GM11168 (cell line): ENCODE measurements around the gene BFSP2.

Source experiments
- in situ Hi-C: fragments of 300-500 bp; cut with MboI; formaldehyde crosslinking; loops from one replicate; pipeline ENCODE4 v1.12.0; 2022; ENCODE audit warnings: low sequenced_read_pairs; ENCODE audit not compliant: unreplicated experiment

The BFSP2 gene

DNA sequence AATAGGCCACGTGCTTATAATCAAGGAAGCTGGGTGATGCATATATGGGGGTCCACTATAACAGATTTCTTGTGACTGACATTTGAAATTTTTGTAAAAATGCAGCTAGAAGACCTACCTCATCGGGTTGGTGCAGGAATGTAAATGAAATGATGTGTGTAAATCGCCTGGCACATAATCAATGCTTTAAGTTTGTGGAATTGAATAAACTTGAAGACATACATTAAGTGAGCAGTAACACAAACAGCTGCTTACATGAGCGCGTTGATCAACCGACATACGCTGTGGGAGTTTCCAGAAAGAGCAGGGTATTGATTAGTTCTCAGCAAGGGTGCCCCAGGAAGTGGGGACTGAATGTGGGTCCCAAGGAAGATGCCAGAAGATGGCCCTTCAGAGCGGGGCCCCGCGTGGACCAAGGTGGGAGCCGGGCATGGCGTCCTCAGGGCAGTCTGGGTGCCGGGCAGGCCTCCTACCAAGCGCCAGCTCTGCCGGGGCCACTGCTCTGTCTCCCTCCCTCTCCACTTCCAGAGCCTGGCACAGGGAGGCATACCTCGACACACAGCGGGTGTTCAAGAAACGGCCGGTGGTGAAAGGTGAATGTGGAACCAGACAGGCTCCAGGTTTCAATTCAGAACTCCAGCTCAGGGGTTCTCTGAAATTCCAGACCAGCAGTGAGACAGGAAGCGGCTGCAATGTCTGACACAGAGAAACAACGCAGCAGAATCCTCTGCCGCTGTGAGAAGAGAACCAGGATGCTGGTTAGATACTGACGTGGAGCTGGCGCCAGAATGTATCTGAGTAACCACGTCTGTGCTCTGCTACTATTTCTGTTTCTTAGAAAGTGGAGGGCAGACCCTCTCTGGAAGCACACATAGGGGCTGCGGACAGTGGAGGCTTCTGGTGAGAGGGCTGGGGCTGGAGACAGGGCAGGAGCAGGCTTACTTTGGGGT is 12.6 kb downstream of the BFSP2 start:
- in situ Hi-C loops: no loop called here

DNA sequence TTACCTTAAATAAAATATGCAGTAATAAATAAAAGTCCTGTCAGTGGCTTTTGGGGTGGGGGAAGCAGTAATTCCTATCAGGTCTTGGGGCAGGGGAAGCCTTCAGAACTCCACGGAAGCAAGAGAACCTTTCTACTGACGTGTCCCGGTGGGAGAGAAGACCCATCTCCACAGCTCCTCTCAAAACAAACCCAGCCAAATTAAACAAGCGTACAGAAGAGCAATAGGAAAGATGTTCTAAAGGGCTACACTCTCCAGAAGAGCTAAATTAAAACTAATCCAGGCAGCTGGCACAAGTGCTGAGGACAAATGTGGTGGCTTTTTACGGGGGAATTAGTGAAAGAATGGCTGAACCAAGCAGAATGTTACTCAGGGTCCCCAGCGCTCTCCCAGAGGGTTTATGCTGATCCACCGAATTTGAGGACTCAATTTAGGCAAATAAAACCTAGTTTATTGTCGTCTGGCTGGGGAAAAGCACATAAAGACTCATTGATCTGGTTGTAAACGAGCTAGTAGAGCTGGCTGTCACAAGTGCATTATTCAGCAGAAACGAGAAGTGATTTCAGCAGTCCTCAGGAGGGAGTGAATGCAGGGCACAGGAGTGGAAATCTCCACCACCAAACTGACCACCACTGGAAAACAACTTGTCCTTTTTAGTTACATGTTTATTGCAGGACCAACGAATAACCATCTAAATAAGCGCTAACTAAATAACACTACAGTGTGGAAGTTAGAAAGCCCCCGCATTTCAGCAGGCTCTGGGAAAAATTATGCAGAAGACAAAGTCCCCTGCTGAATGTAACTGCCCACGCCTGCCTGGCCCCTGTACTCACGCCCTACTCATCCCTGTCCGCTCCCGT is 13.5 kb downstream of the BFSP2 start:
- in situ Hi-C loops: no loop called here

DNA sequence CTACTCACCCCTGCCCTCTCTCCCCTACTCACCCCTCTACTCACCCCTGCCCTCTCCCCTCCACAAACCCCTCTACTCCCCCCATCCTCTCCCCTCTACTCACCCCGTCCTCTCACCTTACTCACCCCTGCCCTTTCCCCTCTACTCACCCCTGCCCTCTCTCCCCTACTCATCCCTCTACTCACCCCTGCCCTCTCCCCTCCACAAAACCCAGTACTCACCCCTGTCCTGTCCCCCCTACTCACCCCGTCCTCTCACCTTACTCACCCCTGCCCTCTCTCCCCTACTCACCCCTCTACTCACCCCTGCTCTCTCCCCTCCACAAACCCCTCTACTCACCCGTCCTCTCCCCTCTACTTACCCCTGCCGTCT is 14.2 kb downstream of the BFSP2 start:
- in situ Hi-C loops: no loop called here

DNA sequence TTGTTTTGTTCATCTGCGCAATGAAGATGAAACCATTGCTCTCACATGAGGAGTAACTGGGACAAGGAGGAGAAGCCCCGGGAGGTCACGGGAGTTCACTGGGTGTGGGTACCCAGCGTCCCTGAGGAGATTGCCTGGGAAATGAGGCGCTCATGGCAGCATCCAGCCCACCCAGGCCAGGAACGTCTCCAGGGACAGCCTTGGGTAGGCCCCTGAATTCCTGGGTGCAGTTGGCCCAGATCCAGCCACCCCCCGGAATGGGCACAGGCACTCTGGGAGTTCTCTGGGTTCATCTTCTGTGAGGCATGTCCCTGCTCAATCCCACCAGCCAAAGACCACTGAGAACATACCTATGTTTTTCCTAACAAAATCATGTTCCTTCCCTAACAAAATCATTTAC is 18.5 kb downstream of the BFSP2 start:
- in situ Hi-C loops: no loop called here

DNA sequence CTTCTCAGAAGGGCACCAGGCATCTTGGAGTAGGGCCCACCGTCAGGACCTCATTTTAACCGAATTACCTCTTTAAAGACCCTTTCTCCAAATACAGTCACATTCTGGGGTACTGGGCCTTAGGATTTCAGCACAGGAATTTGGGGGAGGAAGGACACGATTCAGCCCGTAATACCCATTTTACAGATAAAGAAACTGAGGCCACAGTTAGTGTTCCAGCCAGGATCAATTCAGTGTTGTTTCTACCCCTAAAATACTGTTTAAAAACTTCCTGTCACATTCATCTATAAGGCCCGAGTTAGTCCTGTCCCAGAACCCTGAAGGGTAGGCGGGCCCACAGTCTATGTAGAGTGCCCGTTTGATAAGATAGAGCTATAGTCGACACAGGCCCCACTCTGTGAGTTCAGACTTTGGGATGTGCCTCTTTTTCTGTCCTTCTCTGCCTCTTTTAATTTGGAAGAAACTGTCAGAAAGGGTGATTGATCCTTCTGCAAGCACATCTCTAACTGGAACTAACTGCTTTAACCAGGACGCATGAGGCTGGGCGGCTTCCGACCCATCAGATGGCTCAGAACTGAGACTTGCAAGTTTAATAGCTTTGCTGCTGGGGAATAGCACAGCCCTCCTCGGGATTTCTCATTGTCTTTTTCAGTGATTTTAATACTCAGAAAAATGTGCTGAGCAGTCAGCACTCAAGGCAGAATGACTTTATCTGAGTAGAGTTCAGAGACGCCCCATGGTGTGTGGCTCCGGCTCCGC is 19.5 kb downstream of the BFSP2 start:
- in situ Hi-C loops: no loop called here

DNA sequence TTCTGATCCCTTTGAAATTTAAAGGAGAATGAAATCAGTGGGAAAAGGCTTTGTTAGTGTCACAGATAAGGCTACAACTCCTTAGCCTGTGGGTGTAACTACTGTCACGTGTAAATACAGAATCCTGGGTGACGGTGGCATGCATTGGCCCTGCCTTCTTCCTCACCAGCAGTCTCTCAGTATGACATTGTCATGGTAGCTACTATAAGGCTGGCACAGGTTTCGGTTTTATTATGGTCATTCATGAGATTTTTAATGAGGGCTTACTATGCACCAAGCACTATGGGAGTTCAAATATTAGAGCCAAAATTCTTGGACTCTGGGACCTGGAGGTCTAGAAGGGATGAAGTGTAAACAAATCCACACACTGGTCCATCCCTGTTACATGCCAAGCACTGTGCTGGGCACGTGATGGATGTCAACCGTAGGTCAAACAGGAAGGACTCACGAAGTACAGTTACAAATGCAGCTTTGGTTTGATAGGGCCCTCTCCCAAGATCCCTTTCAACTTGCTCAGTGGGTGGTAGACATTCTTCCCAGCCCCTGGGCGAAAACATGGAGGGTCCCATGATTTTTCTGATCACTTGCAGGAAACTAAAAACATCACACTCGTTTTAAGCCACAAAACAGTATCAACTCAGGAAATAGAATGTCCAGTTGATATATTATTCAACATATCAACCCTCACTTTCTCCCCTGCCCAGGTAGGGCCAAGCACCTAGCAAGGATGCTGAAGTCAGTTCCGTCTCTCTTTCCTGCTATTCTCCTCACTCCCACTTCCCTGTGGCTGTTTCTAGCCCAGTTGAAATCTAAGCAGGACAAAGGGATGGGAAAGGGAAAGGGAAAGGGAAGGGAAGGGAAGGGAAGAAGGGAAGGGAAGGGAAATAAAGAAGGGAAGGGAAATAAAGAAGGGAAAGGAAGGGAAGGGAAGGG is 25.3 kb downstream of the BFSP2 start:
- in situ Hi-C loops: no loop called here

DNA sequence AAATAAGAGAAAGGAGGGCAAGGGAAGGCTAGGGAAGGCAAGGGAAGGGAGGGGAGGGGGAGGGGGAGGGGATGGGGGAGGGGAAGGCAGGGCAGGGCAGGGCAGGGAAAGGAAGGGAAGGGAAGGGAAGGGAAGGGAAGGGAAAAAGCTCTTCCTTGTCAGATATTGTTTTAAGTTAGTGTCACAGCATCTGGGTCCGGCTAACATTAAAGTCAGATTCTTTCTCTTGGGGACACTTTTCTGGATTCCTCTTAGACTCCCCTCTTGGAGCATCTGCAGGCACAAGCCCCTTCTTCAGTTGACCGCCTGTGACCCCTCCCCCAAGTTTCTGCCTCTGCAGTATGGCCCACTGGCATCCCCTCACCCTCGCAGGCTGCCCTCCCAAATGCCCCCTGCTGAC is 26.0 kb downstream of the BFSP2 start:
- in situ Hi-C loops: no loop called here

DNA sequence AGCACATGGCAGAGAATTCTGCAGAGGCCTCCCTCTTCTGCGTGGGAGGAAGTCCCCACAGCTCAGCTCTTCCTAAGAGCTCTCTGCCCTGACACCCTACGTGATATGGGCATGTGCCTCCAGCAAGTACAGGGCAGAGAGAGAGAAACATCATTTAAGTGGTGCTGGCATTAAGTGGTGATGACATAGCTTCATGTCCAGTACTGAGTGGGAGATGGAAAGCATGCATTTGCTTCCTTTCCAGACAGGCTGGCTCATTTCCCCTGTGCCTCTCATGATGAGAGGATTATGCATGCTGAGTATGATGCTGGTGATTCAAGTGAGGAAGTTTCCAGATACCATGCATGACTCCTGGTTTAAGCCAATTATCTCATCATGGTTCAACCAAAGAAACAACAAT is 26.9 kb downstream of the BFSP2 start:
- in situ Hi-C loops: no loop called here

DNA sequence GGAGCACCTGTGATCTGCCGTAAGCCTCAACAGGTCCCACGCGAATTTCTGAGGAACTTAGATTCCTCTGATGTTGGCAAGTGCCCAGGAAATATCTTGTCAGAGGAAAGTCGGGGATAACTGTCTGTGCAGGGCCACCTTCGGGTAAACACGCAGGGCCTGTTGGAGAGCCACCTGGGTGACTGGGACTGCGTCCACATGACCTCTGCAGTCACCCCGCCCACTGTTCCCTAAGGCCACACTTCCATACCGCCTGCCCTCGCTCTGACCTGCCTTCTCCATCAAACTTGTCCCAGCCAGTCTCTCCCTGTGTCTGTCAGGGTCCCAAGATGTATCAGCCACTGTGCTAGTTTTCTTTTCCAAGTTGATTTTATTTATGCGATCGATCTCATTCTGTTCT is 28.7 kb downstream of the BFSP2 start:
- in situ Hi-C loops: no loop called here

DNA sequence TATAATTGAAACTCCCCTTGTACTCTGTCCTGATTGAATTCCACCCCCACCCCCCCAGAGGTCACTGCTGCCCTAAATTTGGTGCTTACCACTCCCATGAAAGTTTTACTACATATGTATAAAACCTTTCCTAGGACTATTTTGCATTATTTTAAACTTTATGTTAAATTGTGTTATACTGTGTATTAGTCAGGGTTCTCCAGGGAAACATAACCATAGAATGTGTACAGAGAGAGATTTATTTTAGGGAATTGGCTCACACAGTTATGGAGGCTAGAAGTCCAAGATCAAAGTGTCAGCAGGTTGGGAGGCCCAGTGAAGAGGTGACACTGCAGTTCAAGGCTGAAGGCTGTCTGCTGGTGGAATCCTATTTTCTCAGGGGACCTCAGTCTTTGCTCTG is 29.2 kb downstream of the BFSP2 start:
- in situ Hi-C loops: no loop called here

DNA sequence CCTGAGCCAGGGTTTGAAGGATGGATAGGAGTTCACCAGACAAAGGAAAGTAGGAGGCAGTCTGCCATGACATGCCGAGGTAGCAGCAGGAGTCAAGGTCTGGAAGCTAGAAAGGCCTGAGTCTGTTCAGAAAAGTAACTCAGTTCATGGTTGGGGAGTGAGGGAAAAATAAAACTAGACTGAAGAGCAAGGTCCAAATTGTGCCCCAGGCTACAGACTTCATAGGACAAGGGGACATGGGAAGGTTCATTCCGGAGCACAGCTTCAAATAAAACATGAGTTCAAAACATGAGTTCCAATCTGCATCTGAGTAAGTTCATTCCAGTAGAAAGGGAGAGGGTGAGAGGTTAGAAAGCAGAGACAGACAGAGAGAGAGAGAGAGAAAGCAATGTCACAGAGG is 39.7 kb downstream of the BFSP2 start:
- in situ Hi-C loops: no loop called here

DNA sequence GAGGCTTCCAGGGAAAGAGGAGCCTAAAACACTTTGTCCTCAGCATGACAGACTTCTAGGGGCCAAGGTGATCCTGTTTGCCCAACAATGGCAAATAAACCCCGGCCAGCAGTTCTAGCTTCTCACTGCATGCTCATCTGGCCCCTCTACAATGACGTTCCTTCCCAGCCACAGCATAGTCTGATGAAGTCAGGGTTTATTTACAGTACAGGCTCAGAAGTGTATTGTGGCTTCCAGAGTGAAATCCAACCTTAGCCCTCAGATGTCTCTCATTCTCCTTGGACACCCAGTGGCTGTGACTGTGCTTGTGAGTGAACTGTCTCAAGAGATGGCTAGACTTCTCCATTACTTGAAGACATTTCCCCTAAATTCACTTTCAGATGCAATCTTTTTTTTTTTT is 40.8 kb downstream of the BFSP2 start:
- in situ Hi-C loops: no loop called here

DNA sequence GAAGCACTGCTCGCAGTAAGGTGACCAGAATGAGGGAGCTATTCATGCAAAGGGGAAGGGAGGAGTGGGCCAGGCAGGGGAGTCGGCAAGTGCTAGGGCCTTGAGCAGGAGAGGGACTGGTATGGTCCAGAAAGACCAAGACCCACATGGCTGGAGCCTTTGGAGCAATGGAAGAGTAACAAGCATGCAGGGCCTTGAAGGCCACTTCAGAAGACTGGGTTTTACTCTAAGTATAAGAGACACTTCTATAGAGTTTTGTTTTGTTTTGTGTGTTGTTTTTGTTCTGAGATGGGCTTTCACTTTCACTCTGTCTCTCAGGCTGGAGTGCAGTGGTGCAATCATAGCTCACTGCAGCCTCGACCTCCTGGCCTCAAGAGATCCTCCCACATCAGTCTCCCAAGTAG is 42.0 kb downstream of the BFSP2 start:
- in situ Hi-C loops: no loop called here

DNA sequence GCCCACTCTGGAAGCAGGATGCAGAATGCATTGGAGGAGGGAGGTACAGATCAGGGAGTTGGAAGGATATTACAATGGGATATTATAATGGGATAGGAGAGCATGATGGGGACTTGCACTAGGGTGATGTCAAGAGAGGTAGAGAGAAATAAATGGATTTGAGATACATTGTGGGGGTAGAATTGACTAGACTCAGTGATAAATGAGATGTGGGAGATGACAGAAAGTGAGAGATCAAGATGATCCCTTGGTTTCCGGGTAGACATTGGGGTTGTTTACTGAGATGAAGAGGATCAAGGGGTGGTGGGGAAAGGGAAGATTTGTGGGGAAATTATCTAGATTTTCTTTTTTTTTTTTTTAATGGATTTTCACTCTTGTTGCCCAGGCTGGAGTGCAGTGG is 42.7 kb downstream of the BFSP2 start:
- in situ Hi-C loops: no loop called here

DNA sequence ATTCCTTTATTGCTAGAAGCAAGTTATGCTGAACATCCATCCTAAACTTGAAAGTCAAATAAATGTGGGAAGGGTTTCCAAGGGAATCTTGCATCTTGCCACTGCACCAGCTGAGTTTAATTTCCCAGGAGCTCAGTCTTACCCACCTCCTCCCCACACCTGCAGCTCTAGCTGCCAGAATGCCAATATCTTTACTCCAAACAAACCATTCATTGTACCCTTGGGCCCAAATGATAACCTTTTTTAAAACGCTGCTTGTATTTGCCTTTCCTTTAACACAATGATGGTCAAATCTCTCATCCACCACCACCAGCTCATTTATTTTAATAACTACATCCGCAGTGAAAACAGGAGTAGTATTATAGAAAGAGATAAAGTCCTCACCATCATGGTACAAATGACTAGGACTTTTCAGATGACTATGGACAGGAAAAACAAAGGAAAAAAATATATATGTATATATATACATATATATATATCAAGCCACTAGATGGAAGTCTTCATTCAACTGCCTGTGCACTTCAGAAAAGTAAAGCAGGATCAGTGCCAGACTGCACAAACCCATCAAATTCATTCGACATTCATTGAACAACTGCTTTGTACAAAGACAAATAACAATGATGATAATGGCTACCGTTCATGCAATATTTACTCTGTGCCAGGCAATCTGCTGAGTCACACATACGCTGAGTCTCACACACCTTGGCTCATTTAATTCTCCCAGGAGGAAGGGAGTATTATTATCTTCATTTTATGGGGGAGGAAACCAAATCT is 44.0 kb downstream of the BFSP2 start:
- in situ Hi-C loops: no loop called here

DNA sequence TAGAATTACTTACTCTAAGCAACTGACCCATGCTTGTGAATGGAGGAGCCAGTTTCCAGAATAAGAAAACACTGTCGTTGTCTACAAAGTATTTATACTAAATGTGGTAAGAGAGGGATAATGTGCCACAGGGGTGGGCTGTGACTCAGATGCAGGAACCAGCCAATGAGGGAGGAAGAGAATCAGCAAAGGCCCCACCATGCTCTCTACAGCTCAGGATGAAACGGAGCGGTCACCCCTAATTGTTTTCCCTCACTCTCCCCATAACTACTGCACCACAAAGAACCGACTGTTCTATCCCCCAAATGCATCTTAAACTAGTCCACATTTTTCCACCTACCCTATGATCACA is 44.5 kb downstream of the BFSP2 start:
- in situ Hi-C loops: no loop called here

DNA sequence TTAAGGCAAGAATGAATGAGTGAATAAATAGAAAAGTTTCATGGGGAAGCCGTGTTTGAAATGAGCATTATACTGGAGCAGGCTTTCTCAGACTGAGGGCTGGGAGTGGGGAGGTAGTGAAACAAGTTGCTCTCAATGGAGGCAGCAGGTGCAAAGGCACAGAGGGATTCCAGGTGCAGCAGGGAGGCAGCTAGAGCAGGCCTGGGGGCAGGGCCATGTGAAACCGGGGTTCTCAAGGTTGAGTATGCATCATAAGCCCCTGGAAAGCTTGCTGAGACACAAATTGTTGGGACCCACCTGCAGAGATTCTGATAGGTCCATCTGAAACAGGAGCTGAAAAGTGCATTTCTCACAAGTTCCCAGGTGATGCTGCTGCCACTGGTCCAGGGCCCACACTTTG is 45.3 kb downstream of the BFSP2 start:
- in situ Hi-C loops: no loop called here

DNA sequence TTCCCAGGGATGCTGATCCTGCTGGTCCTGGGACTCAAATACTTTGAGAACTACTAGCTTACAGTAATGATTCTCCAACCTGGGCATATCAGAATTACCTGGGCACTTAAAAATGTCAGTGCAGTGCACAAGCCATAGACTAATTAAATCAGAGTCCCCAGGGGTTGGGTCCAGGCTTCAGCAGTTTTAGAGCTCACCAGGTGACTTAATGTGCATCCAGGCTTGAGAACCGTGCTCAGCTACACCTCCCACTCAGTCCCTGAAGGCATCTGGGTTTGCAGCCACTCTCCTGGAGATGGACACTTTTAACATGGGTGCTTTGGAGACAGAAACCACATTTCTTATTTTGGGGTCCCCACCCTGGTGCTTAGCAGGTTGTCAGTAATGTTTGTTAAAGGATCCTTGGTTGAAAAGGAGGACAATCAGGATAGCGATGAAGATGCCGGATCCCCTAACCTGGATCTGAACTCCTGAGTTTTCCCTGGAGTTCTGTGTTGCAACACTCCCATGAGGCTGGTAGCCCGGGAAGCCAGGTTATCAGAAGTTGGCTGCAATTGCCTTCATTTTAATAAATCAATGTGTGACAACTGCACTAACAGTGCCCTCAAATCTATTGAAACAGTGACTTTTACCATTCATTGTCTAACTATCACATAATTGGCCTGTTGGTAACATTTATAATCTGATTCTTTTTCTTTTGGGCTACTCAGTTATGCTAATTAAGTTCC is 48.1 kb downstream of the BFSP2 start:
- in situ Hi-C loops: no loop called here
